Stomach (tissue), 4 donors: ENCODE results near the gene LOXHD1.

Experiments used
- CTCF ChIP-seq, 7 experiments: fragments of 450-650 bp in 4 of 7; fragments of 200-600 bp in 3 of 7; sonication (generic) in 3 of 7; IDR thresholded peaks; one replicate each; pipeline ENCODE4 v1.5.1; 2016 to 2019; ENCODE audit warnings: antibody characterized with exemption in 7 of 7, control low read depth in 2 of 7, mild to moderate bottlenecking in 1 of 7
- EP300 ChIP-seq: sonication (generic); formaldehyde crosslinking; IDR thresholded peaks from one replicate; pipeline ENCODE4 v1.6.1; 2017; ENCODE audit warnings: antibody characterized with exemption
- POLR2AphosphoS5 ChIP-seq, 3 donors: sonication (generic); formaldehyde crosslinking; IDR thresholded peaks; one replicate each; pipeline ENCODE4 v1.6.1; 2016; ENCODE audit warnings: antibody characterized with exemption in 3 of 3

GRCh38 chr18:46623541-46623940 is 33.5 kb downstream of the LOXHD1 start:
- TF ChIP-seq POLR2AphosphoS5 (IDR thresholded peaks at IDR 0.05), result no peak
- TF ChIP-seq CTCF (IDR thresholded peaks at IDR 0.05), result no peak
- no peak for TF ChIP-seq EP300
